ENCODE measurements around the gene EXPH5. TPM values are rescaled to one million over a fixed set of nuclear protein-coding genes. Genes with fewer than 3 reads are reported as not detected.

EXPH5 gene
- total and polyA plus RNA-seq, 2 of the 8 experiments (the other 6 are each of a cell fraction or from before 2014, with no cell fraction given): 1.1 to 11.5 TPM

DNA sequence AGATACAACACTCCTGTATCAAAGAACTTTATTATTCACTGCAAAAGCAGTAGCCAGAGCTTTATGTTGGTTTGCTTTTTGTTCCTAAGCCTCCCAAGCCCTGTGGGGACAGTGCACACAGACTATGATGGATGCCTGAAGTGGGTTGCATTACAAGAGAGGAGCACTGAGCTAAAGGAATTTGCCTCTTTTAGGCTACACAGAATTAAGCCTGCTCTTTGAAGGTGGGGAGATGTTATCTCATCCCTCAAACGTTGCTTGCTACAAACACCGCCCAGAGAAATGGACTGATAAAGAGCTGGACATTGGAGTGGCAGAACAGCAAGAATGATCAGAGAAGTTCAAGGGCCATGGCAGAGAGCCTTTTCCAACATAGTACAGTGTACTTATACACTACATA, 92.8 kb downstream of the EXPH5 start:
- Histone ChIP-seq H3K4me3 (ENCODE audit: extremely low read depth in 1 of 4, insufficient read depth in 2 of 4, low read depth in 3 of 4, low read length in 4 of 4) (no peak overlapping the region), H3K23me2 (ENCODE audit: low read depth, low read length) (peaks cover 6% of the 10 kb centered on the region; the same call in 1 of the 2 replicates), H2BK12ac (ENCODE audit: low read depth, low read length) (no peak overlapping the region), H3K4me1 (replicated peaks in 1 of 4; ENCODE audit: control insufficient read depth in 3 of 4, insufficient read depth in 4 of 4, low read length in 3 of 4) (peaks cover 0 to 4% (median 2%) of the 10 kb centered on the region in 4 experiments; a peak in 6 of 7 replicates), H3K9ac (replicated peaks in 1 of 4; ENCODE audit: extremely low read depth in 1 of 4, low read depth in 3 of 4, low read length in 3 of 4) (no peak overlapping the region), H2AFZ (ENCODE audit: low read length) (no peak overlapping the region), H3K4ac (replicated peaks; ENCODE audit: insufficient read length, low read depth, low read length) (no peak overlapping the region), H3K27ac (ENCODE audit: low read depth, low read length) (no peak overlapping the region), H3K23ac (ENCODE audit: insufficient read length) (no peak overlapping the region), H2BK15ac (ENCODE audit: low read length) (no peak overlapping the region), H4K91ac (replicated peaks; ENCODE audit: insufficient read length, low read length) (no peak overlapping the region), H4K5ac (ENCODE audit: insufficient read length, low read depth, low read length) (no peak overlapping the region), H3K14ac (ENCODE audit: insufficient read length) (no peak overlapping the region), H3K4me2 (ENCODE audit: insufficient read depth in 1 of 2, low read depth in 2 of 2, low read length in 2 of 2) (no peak overlapping the region), H3K79me2 (ENCODE audit: control insufficient read depth in 1 of 2, insufficient read depth in 2 of 2, low read length in 2 of 2) (no peaks in the 10 kb centered on the region), H3K27me3 (replicated peaks in 1 of 4; ENCODE audit: control insufficient read depth in 3 of 4, extremely low read depth in 1 of 4, insufficient read depth in 3 of 4, low read length in 3 of 4) (peaks cover 0 to 6% (median 2%) of the 10 kb centered on the region in 4 experiments; a peak in 3 of 7 replicates), H2BK120ac (replicated peaks; ENCODE audit: low read depth, low read length) (no peak overlapping the region), H4K8ac (ENCODE audit: extremely low read depth, insufficient read depth, low read length) (no peak overlapping the region), H3K79me1 (ENCODE audit: low read depth, low read length) (no peaks in the 10 kb centered on the region), H2AK5ac (ENCODE audit: low read depth, low read length) (no peak overlapping the region), H3K36me3 (ENCODE audit: control insufficient read depth in 2 of 4, insufficient read depth in 4 of 4, low read length in 3 of 4) (no peaks in the 10 kb centered on the region), H4K20me1 (replicated peaks in 1 of 2; ENCODE audit: control insufficient read depth in 1 of 2, insufficient read depth in 2 of 2, low read length in 2 of 2) (no peaks in the 10 kb centered on the region), H3K9me3 (ENCODE audit: insufficient read depth in 2 of 2, low read depth in 1 of 2, low read length in 1 of 2) (no peaks in the 10 kb centered on the region), H2BK20ac (ENCODE audit: low read length) (no peak overlapping the region), H3K18ac (ENCODE audit: extremely low read depth, low read length) (no peak overlapping the region), H2BK5ac (ENCODE audit: low read depth, low read length) (no peak overlapping the region), H3K56ac (replicated peaks; ENCODE audit: insufficient read length, low read depth, low read length) (no peak overlapping the region)
- ChIA-PET POLR2A (ENCODE audit: partially characterized antibody) (no interaction called here), CTCF (ENCODE audit: partially characterized antibody) (interaction anchor here (1.1 kb wide), 1 partner anchor 82 kb away, joined by 4 read pairs; no protein-coding TSS in a partner anchor)
- WGBS, 2 experiments (ENCODE audit: extremely low coverage in 1 of 2, insufficient coverage in 1 of 2, insufficient read length in 1 of 2, insufficient replicate concordance in 2 of 2, low coverage in 1 of 2, low lambda C conversion rate in 2 of 2, missing lambda C conversion rate in 1 of 2): 94% methylated on average over 2 of the region's 2 CpGs; no CpG with 5 or more reads in 1 of the 2 experiments
- no peak for FAIRE-seq
- no peak for DNase-seq (ENCODE audit: low read depth in 1 of 2, low spot score in 2 of 2)
- no peak for TF ChIP-seq HDAC2 (IDR thresholded peaks at IDR 0.05; ENCODE audit: borderline replicate concordance in 1 of 2, low read depth in 2 of 2, low read length in 2 of 2)
- TF ChIP-seq YY1 (IDR thresholded peaks at IDR 0.05; ENCODE audit: low read depth, low read length): no peak
- TF ChIP-seq CHD1 (IDR thresholded peaks at IDR 0.05; ENCODE audit: low read depth, low read length): no peak
- TF ChIP-seq TCF12 (IDR thresholded peaks at IDR 0.05; ENCODE audit: low read depth, low read length): no peak
- TF ChIP-seq POU5F1 (IDR thresholded peaks at IDR 0.05; ENCODE audit: low read depth, low read length): no peak
- no peak for TF ChIP-seq KDM1A (IDR thresholded peaks at IDR 0.05; ENCODE audit: borderline replicate concordance, low read length)
- TF ChIP-seq, protein P1, sequence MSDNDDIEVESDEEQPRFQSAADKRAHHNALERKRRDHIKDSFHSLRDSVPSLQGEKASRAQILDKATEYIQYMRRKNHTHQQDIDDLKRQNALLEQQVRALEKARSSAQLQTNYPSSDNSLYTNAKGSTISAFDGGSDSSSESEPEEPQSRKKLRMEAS (IDR thresholded peaks at IDR 0.05): no peak
- TF ChIP-seq CBX8 (IDR thresholded peaks at IDR 0.05; ENCODE audit: borderline replicate concordance, low read depth, low read length): no peak
- no peak for TF ChIP-seq CEBPB (IDR thresholded peaks at IDR 0.05; ENCODE audit: low read depth, low read length)
- no peak for TF ChIP-seq KDM4A (IDR thresholded peaks at IDR 0.05; ENCODE audit: low read depth, low read length, severe bottlenecking)
- TF ChIP-seq EGR1 (IDR thresholded peaks at IDR 0.05; ENCODE audit: borderline replicate concordance, low read depth, low read length): no peak
- no peak for TF ChIP-seq MAFK (IDR thresholded peaks at IDR 0.05; ENCODE audit: low read depth, low read length)
- TF ChIP-seq NANOG (IDR thresholded peaks at IDR 0.05; ENCODE audit: insufficient read depth, low read depth, low read length, poor library complexity, severe bottlenecking): no peak
- no peak for TF ChIP-seq SP4 (IDR thresholded peaks at IDR 0.05; ENCODE audit: low read length)
- TF ChIP-seq RBBP5 (IDR thresholded peaks at IDR 0.05; ENCODE audit: borderline replicate concordance, low read depth, low read length): no peak
